ENCODE data around the gene METRN. TPM values are rescaled to one million over a fixed set of nuclear protein-coding genes. Genes with fewer than 3 reads are reported as not detected.

The METRN gene
- total and polyA plus RNA-seq, 2 donors (not counting 1 experiment from before 2014, with no cell fraction given), result 6.9 to 10.4 TPM

DNA sequence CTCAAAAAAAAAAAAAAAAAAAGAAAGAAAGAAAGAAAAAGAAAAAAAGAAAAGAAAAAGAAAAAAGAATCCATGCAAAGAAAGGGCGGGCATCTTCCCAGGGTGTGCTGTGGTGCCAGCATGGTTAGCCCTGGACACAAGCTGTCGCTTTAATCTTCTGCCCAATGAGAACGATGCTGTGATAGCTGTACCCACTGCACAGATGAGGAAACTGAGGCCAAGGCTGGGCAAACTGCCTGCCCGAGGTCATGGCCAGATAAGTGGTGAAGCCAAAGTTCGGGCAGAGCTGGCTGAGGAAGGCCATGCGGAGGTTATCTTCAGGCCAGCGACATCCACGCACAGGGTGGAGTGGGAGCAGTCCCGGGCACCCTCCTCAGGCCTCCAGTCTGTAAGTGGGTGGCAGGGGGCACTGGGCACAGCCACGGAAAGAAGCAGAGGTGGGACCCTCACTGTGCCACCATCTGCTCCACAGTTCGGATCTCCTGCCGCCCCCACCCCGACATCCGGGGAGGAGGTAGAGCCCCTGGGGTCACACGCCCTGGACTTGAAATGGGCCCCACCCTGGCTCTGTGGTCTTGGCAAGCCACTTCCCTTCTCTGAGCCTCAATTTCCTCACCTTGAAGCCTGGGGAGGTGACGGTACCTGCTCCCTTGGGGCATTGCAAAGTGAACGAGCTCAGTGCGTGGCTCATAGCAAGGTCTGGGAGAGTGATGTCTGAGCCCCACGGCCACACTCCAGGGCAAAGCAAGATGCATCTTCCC lies 15.8 kb upstream of the METRN start:
- no peaks in the 10 kb centered on the region for H3K9me3 Mint-ChIP-seq (ENCODE audit: insufficient read depth)
- no peak overlapping the region for H3K4me3 ChIP-seq (ENCODE audit: control extremely low read depth in 1 of 5, extremely low read depth in 1 of 5, insufficient read depth in 1 of 5, low read depth in 2 of 5, low read length in 4 of 5)
- no peak for TF ChIP-seq EZH2 (IDR thresholded peaks at IDR 0.05; ENCODE audit: borderline replicate concordance, insufficient read depth, low read depth, low read length, poor library complexity, severe bottlenecking)
- TF ChIP-seq, protein P1, sequence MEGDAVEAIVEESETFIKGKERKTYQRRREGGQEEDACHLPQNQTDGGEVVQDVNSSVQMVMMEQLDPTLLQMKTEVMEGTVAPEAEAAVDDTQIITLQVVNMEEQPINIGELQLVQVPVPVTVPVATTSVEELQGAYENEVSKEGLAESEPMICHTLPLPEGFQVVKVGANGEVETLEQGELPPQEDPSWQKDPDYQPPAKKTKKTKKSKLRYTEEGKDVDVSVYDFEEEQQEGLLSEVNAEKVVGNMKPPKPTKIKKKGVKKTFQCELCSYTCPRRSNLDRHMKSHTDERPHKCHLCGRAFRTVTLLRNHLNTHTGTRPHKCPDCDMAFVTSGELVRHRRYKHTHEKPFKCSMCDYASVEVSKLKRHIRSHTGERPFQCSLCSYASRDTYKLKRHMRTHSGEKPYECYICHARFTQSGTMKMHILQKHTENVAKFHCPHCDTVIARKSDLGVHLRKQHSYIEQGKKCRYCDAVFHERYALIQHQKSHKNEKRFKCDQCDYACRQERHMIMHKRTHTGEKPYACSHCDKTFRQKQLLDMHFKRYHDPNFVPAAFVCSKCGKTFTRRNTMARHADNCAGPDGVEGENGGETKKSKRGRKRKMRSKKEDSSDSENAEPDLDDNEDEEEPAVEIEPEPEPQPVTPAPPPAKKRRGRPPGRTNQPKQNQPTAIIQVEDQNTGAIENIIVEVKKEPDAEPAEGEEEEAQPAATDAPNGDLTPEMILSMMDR (IDR thresholded peaks at IDR 0.05), result no peak
- H3K79me2 ChIP-seq (ENCODE audit: control insufficient read depth, insufficient read depth, low read length), result no peaks in the 10 kb centered on the region
- no peak overlapping the region for H2AFZ ChIP-seq (ENCODE audit: insufficient read depth, low read depth, low read length, poor library complexity, severe bottlenecking)
- intact Hi-C loops (cut with micrococcal nuclease), result no loop called here
- H3K27me3 Mint-ChIP-seq, result peaks cover 33% of the 10 kb centered on the region
- H3K4me1 Mint-ChIP-seq, result peaks cover 9% of the 10 kb centered on the region
- no peak for DNase-seq
- H4K20me1 ChIP-seq (ENCODE audit: control insufficient read depth, insufficient read depth, low read length, poor library complexity, severe bottlenecking), result no peaks in the 10 kb centered on the region
- no peak overlapping the region for H3K27ac ChIP-seq (ENCODE audit: low read length in 2 of 2)
- H3K9me3 ChIP-seq (ENCODE audit: control extremely low read depth in 1 of 3, control insufficient read depth in 2 of 3, insufficient read depth in 1 of 3, low read length in 2 of 3), result peaks cover 0 to 35% (median 0%) of the 10 kb centered on the region in 3 donors
- no peak overlapping the region for H3K4me3 Mint-ChIP-seq
- WGBS (ENCODE audit: insufficient coverage), result 75% methylated on average over 15 of the region's 19 CpGs
- ChIA-PET POLR2A (interaction anchor here (0.7 kb wide), 2 partner anchors 12 to 27 kb away, joined by 7 to 8 read pairs; partner anchors contain the start of gene CCDC78), CTCF (no interaction called here)
- H3K4me1 ChIP-seq (ENCODE audit: control insufficient read depth in 2 of 2, insufficient read depth in 2 of 2, low read length in 2 of 2), result peaks cover 32 to 35% of the 10 kb centered on the region in 2 donors
- no peak overlapping the region for H3K27ac Mint-ChIP-seq
- H3K36me3 ChIP-seq (replicated peaks in 1 of 2; ENCODE audit: control extremely low read depth in 1 of 2, control insufficient read depth in 1 of 2, extremely low read depth in 1 of 2, insufficient read depth in 2 of 2, low read length in 1 of 2), result no peaks in the 10 kb centered on the region
- no peak for ATAC-seq (ENCODE audit: low read depth)
- no peak overlapping the region for H3K9ac ChIP-seq (ENCODE audit: low read length)
- H3K27me3 ChIP-seq (replicated peaks in 1 of 4; ENCODE audit: control extremely low read depth in 1 of 4, control insufficient read depth in 3 of 4, insufficient read depth in 4 of 4, low read length in 3 of 4), result peaks cover 0 to 77% (median 33%) of the 10 kb centered on the region in 4 experiments
- no peak overlapping the region for H3K4me2 ChIP-seq (replicated peaks; ENCODE audit: low read depth, low read length, poor library complexity, severe bottlenecking)
